ENCODE measurements around the gene MIA. TPM values are rescaled to one million over a fixed set of nuclear protein-coding genes. Genes with fewer than 3 reads are reported as not detected.
"Not testable (repeated sequence)": the region's sequence is repeated elsewhere in the genome, so short reads cannot be mapped to it uniquely, and the experiment has no call there.

The MIA gene
- total RNA-seq, 2 donors from 2014 or later, result 1.0 to 3.6 TPM

DNA sequence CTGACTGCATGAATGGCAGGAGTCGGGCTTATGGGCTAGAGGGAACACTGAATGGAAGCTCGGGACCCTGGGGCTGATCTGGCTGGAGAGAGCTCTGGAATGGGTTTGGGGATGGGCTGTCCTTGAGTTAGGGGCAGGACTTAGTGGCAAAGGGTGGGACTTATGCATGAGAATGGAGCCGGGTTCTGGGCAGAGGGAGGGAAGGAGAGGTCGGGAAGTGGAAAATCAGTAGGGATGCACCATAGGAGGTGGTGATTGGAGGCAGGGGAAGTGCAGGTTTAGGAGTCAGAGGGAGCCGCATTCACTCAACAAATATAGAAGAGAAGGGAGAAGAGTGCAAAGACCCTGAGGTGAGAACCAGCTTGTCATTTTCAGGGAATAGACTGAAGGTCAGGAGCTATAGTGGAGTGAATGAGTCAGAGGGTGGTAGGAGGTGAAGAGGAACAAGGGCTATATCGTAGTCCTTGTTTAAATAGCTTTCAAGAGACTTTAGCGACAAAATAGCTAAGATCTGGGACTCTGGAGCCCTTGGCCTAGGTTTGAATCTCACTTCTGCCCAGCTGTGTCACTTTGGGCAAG, 3.5 kb downstream of the MIA start:
- H3K9me3 ChIP-seq, result no peaks in the 10 kb centered on the region
- no peak for DNase-seq
- H3K9ac ChIP-seq (ENCODE audit: low read depth in 2 of 2, low read length in 2 of 2), result peak overlapping the region; percentile 25 to 99
- no peaks in the 10 kb centered on the region for H3K36me3 ChIP-seq
- H3K4me3 ChIP-seq, result peak overlapping the region; percentile 65
- peak overlapping the region; percentile 98 for H3K27ac ChIP-seq
- intact Hi-C loops (cut with DNase I), result no loop called here
- peaks cover 3% of the 10 kb centered on the region for H3K4me1 ChIP-seq
- no peaks in the 10 kb centered on the region for H3K27me3 ChIP-seq
- no peak for TF ChIP-seq CTCF (IDR thresholded peaks at IDR 0.05)

DNA sequence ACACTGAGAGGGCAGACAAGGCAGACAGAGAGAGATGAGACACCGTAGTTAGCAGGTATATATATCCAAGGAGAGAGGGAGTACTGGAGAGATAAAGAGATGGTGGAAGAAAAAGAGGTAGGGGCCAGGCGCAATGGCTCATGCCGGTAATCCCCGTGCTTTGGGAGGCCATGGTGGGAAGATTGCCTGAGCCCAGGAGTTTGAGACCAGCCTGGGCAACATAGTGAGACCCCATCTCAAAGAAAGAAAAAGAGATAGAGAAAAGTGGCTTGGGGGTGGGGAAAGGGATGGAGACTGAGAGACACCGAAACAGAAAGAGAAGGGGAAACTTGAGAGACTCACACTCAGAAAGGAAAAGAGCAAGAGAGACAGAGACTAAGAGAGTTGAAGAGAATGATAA, 5.3 kb downstream of the MIA start:
- intact Hi-C loops (cut with DNase I), result no loop called here

DNA sequence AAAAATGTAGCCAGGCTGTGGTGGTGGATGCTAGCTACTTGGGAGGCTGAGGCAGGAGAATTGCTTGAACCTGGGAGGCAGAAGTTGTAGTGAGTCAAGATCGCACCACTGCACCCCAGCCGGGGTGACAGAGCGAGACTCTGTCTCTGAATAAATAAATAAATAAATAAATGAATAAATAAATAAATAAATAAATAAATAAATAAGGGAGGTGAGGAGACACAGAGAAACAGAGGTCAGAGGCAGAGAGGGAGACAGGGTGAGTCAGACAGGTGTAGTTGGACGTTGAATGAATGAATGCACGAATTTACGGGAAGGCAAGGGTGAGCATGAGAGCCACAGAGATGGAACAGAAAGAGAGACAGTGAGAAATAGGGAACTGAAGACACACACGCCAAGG, 5.8 kb downstream of the MIA start:
- Histone ChIP-seq H3K4me1 (peaks cover 3% of the 10 kb centered on the region), H3K9me3 (no peaks in the 10 kb centered on the region), H3K27me3 (no peaks in the 10 kb centered on the region), H3K9ac (ENCODE audit: low read depth in 2 of 2, low read length in 2 of 2) (no peak overlapping the region), H3K4me3 (no peak overlapping the region), H3K27ac (no peak overlapping the region), H3K36me3 (no peaks in the 10 kb centered on the region)
- DNase-seq, result no peak
- intact Hi-C loops (cut with DNase I), result no loop called here
- no peak for TF ChIP-seq CTCF (IDR thresholded peaks at IDR 0.05)

More for the DNA sequence above, 5.3 kb downstream of the MIA start:
- Histone ChIP-seq H3K4me3 (no peak overlapping the region), H3K27ac (no peak overlapping the region), H3K36me3 (no peaks in the 10 kb centered on the region), H3K9me3 (no peaks in the 10 kb centered on the region), H3K27me3 (no peaks in the 10 kb centered on the region), H3K9ac (ENCODE audit: low read depth in 2 of 2, low read length in 2 of 2) (no peak overlapping the region), H3K4me1 (peaks cover 3% of the 10 kb centered on the region)
- DNase-seq, result no peak
- no peak for TF ChIP-seq CTCF (IDR thresholded peaks at IDR 0.05)

DNA sequence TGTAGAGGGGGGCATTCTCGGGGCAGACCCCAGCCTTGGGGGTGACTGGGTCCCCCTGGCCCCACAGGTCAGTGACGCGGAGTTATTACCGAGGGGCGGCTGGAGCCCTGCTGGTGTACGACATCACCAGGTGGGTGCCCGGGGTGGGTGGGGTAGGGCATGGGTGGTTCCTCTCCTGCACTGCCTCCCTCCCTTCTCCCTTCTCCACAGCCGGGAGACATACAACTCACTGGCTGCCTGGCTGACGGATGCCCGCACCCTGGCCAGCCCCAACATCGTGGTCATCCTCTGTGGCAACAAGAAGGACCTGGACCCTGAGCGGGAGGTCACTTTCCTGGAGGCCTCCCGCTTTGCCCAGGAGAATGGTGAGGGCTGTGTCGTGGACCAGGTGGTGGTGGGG, 8.4 kb downstream of the MIA start:
- no peaks in the 10 kb centered on the region for H3K9me3 ChIP-seq
- H3K27ac ChIP-seq, result no peak overlapping the region
- intact Hi-C loops (cut with DNase I), result no loop called here
- DNase-seq, result no peak
- H3K9ac ChIP-seq (ENCODE audit: low read depth in 2 of 2, low read length in 2 of 2), result no peak overlapping the region
- no peaks in the 10 kb centered on the region for H3K4me1 ChIP-seq
- no peak overlapping the region for H3K4me3 ChIP-seq
- H3K36me3 ChIP-seq, result no peaks in the 10 kb centered on the region
- no peaks in the 10 kb centered on the region for H3K27me3 ChIP-seq
- no peak for TF ChIP-seq CTCF (IDR thresholded peaks at IDR 0.05)

- H3K4me1 ChIP-seq; H3K36me3 ChIP-seq; H3K4me3 ChIP-seq; H3K9ac ChIP-seq (ENCODE audit: low read depth in 2 of 2, low read length in 2 of 2); H3K27me3 ChIP-seq; H3K27ac ChIP-seq; H3K9me3 ChIP-seq; intact Hi-C loops (cut with DNase I); DNase-seq: not testable (repeated sequence)
Observed at GRCh38 chr19:40784146-40784545, 8.8 kb downstream of the MIA start.

DNA sequence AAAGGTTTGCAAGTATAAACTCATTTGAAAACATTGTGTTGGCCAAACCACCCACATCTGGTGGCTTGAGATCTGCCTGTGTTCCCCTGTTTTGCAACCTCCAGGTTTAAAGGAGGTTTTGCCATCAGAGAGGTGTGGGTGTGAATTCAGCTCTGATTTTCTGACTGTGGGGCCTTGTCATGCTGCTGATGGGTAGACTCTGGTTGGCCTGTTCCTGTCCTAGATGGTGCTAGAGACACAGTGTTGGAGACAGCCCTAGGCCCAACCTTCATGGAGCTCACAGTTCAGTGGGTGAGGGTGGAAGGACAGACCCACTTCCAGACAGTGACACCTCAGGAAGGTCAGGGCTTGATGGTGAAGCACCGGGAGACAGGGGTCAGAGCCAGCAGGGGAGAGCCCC, 10.2 kb downstream of the MIA start:
- intact Hi-C loops (cut with DNase I), result no loop called here
- no peaks in the 10 kb centered on the region for H3K9me3 ChIP-seq
- no peaks in the 10 kb centered on the region for H3K4me1 ChIP-seq
- DNase-seq, result no peak
- H3K27me3 ChIP-seq, result no peaks in the 10 kb centered on the region
- no peak overlapping the region for H3K9ac ChIP-seq (ENCODE audit: low read depth in 2 of 2, low read length in 2 of 2)
- no peak overlapping the region for H3K4me3 ChIP-seq
- TF ChIP-seq CTCF (IDR thresholded peaks at IDR 0.05), result no peak
- H3K36me3 ChIP-seq, result no peaks in the 10 kb centered on the region
- no peak overlapping the region for H3K27ac ChIP-seq
